Measurements from ENCODE around the gene LUZP1.

DNA sequence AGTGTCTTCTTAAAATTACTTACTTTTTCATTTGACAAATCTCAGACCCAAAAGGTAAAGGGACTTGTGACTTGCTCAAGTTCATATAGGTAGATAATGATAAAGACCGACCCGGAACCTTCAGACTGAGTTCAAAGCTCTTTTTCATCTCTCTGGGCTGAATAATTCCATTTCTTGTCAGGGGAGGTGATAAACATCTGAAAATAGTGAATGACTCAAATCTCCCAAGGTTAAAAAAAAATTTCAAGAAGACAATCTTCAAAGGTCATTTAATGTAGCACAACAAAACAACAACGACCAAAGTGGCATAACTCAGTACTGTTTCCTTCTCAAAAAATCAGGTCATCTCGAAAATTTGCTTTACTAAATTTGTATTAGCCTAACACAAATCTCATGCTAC lies 20.6 kb downstream of the LUZP1 start:
- TF ChIP-seq, protein P1, sequence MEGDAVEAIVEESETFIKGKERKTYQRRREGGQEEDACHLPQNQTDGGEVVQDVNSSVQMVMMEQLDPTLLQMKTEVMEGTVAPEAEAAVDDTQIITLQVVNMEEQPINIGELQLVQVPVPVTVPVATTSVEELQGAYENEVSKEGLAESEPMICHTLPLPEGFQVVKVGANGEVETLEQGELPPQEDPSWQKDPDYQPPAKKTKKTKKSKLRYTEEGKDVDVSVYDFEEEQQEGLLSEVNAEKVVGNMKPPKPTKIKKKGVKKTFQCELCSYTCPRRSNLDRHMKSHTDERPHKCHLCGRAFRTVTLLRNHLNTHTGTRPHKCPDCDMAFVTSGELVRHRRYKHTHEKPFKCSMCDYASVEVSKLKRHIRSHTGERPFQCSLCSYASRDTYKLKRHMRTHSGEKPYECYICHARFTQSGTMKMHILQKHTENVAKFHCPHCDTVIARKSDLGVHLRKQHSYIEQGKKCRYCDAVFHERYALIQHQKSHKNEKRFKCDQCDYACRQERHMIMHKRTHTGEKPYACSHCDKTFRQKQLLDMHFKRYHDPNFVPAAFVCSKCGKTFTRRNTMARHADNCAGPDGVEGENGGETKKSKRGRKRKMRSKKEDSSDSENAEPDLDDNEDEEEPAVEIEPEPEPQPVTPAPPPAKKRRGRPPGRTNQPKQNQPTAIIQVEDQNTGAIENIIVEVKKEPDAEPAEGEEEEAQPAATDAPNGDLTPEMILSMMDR (IDR thresholded peaks at IDR 0.05): no peak
- TF ChIP-seq POLR2AphosphoS5 (IDR thresholded peaks at IDR 0.05): no peak

Data from suprapubic skin (tissue), 3 donors.